Natural killer cell treated with Interleukin-12 subunit alpha and Interleukin-12 subunit beta and Interleukin-15 and Interleukin-18, amount 100 ng/mL, for 72 hours (primary cell): Measurements from ENCODE around the gene KIAA0825. TPM values are rescaled to one million over a fixed set of nuclear protein-coding genes. Genes with fewer than 3 reads are reported as not detected.
"Not testable (repeated sequence)": the region's sequence is repeated elsewhere in the genome, so short reads cannot be mapped to it uniquely, and the experiment has no call there.

Experiments
- ATAC-seq, 2 donors: fragments of 150-1000 bp; cut with Tn5 transposase in 1 of 2; sonication (Bioruptor Pico), chemical (Tn5 transposase) in 1 of 2; 2 replicates each; pipeline ENCODE4 v1.10.0; 2021
- DNase-seq: peaks from one replicate; pipeline ENCODE4 v3.0.0; 2022; ENCODE audit warnings: low spot score
- H3K27ac Mint-ChIP-seq, 2 donors: 1 replicate in 1 of 2; 2 replicates in 1 of 2; pipeline ENCODE4 v1.8.0; 2022; ENCODE audit warnings: mixed read lengths in 2 of 2, mild to moderate bottlenecking in 1 of 2, moderate library complexity in 1 of 2
- H3K27me3 Mint-ChIP-seq, 2 donors: 1 replicate in 1 of 2; 2 replicates in 1 of 2; pipeline ENCODE4 v1.8.0; 2022; ENCODE audit warnings: mixed read lengths in 2 of 2
- H3K36me3 Mint-ChIP-seq: one replicate; pipeline ENCODE4 v1.8.0; 2022; ENCODE audit warnings: mixed read lengths
- H3K4me1 Mint-ChIP-seq, 2 donors: 1 replicate in 1 of 2; 2 replicates in 1 of 2; pipeline ENCODE4 v1.8.0; 2022; ENCODE audit warnings: low read depth in 2 of 2, mixed read lengths in 2 of 2, mild to moderate bottlenecking in 1 of 2
- H3K4me3 Mint-ChIP-seq: one replicate; pipeline ENCODE4 v1.8.0; 2022; ENCODE audit warnings: mixed read lengths
- H3K9me3 Mint-ChIP-seq: 2 replicates; pipeline ENCODE4 v1.8.0; 2022; ENCODE audit warnings: mixed read lengths
- total RNA-seq, 2 donors: library from RNA; stranded (reverse); gene quantifications; one replicate each; pipeline ENCODE4 v1.2.3, GENCODE V29; 2022

Gene KIAA0825
- total RNA-seq, 2 donors from 2014 or later: 5.2 to 6.2 TPM

DNA sequence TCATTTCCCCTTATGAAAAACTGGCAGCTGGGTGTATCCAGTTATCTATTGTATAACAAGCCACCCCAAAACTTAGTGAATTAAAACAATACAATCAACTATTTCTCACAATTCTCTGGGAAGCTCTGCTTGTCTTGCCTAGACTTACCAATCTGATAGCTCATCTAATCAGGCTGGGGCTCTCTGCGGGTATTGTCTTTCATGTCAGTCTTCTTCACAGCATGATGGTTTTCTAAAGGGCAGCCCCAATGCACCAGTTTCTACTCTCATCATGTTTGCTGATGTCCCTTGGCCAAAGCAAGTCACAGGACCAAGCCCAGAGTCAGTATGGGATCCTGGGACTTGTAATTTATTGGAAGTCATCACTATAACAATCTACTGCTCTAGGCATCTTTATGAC, 433.5 kb downstream of the KIAA0825 start:
- Mint-ChIP-seq H3K27ac (no peak overlapping the region), H3K4me3 (no peak overlapping the region)

DNA sequence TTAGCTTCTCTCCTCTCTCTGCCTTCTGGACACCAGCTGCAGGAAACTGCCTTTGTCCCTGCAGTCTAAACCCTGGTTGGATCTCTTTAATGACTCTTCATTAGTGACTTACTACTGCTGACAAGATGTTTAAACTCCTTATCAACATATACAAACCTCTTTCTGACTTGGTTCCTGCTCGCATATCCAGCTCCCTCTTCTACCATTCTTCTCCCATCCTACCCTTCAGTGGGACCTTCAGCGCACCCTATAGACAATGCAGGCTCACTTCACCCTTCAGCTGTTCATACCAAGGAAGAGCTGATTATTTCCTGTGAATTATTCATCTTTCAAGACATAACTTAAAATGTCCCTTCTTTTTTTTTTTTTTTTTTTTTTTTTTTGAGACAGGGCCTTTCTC, 436.5 kb downstream of the KIAA0825 start:
- peaks cover under 1 to 14% of the 10 kb centered on the region in 2 donors for H3K27me3 Mint-ChIP-seq
- H3K9me3 Mint-ChIP-seq: no peaks in the 10 kb centered on the region
- H3K4me1 Mint-ChIP-seq: peaks cover 0 to 4% of the 10 kb centered on the region in 2 donors
- no peak overlapping the region for H3K27ac Mint-ChIP-seq
- no peak for ATAC-seq
- peaks cover 5% of the 10 kb centered on the region for H3K36me3 Mint-ChIP-seq
- no peak for DNase-seq
- no peak overlapping the region for H3K4me3 Mint-ChIP-seq

More for the DNA sequence above, 433.5 kb downstream of the KIAA0825 start:
- no peak for DNase-seq
- Mint-ChIP-seq H3K9me3 (no peaks in the 10 kb centered on the region), H3K27me3 (peaks cover 4 to 8% of the 10 kb centered on the region in 2 donors), H3K4me1 (no peaks in the 10 kb centered on the region), H3K36me3 (peaks cover 7% of the 10 kb centered on the region)
- no peak for ATAC-seq

DNA sequence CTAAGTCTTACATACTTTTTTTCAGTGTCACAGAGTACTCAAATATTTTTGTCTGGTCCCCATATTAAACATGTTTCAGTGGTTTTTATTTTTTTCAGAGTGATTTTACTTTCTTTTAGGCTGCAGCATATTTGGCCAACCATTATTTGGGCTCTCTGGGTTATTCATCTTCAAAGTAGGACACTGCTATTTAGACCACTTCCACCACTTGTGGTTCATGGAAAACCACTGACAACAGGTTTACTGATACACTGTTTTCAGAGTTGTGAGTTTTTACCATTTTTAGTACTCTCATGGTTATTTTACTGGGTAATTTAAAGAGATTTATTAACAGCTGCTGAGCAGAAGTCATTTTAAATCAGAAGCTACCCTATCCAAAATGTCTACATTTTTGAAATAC, 437.6 kb downstream of the KIAA0825 start:
- H3K36me3 Mint-ChIP-seq: no peaks in the 10 kb centered on the region
- H3K9me3 Mint-ChIP-seq: no peaks in the 10 kb centered on the region
- peaks cover 0 to 8% of the 10 kb centered on the region in 2 donors for H3K27me3 Mint-ChIP-seq
- H3K4me1 Mint-ChIP-seq: peaks cover 0 to 4% of the 10 kb centered on the region in 2 donors
- no peak for DNase-seq
- no peak overlapping the region for H3K27ac Mint-ChIP-seq
- no peak overlapping the region for H3K4me3 Mint-ChIP-seq
- ATAC-seq: no peak

DNA sequence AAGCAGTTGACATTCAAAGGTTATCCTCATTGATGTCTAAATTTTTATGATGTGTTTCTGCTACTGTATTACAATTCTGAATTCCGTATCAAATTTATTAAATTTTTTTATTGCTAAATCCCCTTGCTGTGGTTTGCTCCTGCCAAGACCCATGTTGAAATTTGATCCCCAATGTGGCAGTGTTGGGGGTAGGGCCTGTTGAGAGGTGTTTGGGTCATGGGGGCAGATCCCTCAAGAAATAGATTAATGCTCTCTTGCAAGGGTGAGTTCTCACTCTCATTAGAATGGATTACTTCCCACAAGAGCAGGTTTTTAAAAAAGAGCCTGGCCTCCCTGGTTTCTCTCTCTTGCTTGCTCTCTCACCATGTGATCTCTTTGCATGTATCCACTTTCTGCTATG, 442.5 kb downstream of the KIAA0825 start:
- Mint-ChIP-seq H3K27ac (no peak overlapping the region), H3K4me1 (peaks cover 0 to 4% of the 10 kb centered on the region in 2 donors), H3K27me3 (peaks cover 3 to 8% of the 10 kb centered on the region in 2 donors), H3K36me3 (no peaks in the 10 kb centered on the region), H3K4me3 (no peak overlapping the region), H3K9me3 (no peaks in the 10 kb centered on the region)
- ATAC-seq (no peak), DNase-seq (no peak)

DNA sequence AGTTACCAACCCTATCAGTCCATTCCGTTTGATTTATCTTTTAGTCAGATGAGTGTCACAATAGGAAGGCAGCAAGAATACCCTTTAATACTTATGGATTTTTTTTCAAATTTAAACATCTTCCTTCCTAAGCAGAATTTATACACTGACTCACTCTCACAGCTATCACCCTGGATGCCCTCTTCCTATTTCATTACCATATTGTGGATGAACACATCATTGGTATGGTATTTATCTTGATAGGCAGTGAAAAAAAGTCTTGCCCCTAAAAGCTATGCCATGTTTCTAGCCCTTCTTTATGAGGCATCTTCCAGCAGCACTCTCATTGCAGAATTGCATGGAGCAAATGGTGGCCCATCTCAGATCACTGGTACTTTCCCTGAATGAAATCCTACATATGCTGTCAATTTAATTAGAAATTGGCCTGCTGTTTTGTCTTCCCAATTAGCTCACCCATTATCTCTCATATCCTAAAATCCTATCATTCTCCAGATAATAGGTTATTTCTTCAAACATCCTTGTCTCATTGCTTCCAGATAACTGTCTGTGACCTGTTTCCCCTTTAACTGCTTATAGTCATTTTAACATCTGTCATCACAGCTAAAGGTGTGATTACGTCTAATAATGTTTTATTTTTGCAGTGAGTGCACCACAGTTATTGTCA, 443.5 kb downstream of the KIAA0825 start:
- no peak overlapping the region for H3K27ac Mint-ChIP-seq
- DNase-seq (no peak), ATAC-seq (no peak)
- no peak overlapping the region for H3K4me3 Mint-ChIP-seq
- H3K4me1 Mint-ChIP-seq: peaks cover 0 to 4% of the 10 kb centered on the region in 2 donors
- no peaks in the 10 kb centered on the region for H3K36me3 Mint-ChIP-seq
- peaks cover 3 to 8% of the 10 kb centered on the region in 2 donors for H3K27me3 Mint-ChIP-seq
- no peaks in the 10 kb centered on the region for H3K9me3 Mint-ChIP-seq

DNA sequence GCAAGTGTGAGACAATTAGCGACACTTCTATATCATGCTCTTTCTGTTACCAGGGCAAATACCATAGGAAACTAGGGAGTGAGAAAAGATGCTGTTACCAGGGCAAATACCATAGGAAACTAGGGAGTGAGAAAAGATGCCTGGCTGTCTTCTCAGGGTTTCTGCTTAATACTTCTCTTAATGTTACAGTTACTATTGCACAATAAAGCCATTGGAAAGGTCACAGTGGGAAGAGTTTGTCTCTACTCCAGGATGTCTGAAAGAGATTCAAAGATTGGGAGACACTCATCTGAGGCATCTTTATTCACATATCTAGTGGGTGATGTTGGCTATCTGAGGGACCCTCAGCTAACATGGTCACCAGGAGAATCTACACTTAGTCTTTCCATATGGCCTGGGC, 445.3 kb downstream of the KIAA0825 start:
- DNase-seq (no peak), ATAC-seq (no peak)
- Mint-ChIP-seq H3K4me3 (no peak overlapping the region), H3K27me3 (peaks cover 0 to 3% of the 10 kb centered on the region in 2 donors), H3K9me3 (no peaks in the 10 kb centered on the region), H3K4me1 (no peaks in the 10 kb centered on the region), H3K27ac (no peak overlapping the region), H3K36me3 (no peaks in the 10 kb centered on the region)

DNA sequence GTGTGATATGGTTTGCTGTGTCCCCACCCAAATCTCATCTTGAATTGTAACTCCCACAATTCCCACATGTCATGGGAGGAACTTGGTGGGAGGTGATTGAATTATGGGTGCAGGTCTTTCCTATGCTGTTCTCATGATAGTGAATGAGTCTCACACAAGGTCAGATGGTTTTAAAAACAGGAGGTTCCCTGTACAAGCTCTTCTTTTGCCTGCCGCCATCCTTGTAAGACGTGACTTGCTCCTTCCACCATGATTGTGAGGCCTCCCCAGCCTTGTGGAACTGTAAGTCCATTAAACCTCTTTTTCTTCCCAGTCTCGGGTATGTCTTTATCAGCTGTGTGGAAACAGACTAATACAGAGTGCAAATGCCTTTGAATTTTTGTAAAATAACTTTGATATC, 447.3 kb downstream of the KIAA0825 start:
- DNase-seq, H3K27me3 Mint-ChIP-seq, H3K36me3 Mint-ChIP-seq, H3K27ac Mint-ChIP-seq, ATAC-seq, H3K4me1 Mint-ChIP-seq, H3K4me3 Mint-ChIP-seq, H3K9me3 Mint-ChIP-seq: not testable (repeated sequence)

DNA sequence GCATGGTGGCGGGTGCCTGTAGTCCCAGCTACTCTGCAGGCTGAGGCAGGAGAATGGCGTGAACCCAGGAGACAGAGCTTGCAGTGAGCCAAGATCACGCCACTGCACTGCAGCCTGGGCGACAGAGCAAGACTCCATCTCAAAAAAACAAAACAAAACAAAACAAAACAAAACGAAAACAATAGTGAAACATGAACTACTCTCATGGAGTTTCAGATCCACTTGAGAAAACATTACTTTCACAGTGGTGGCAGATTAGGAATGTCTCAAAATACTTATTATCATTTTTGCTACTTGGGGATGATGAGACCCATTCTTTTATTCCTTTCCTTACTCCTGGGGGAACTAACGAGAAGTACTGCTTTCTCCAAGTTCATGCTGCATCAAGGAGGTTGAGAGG, 448.2 kb downstream of the KIAA0825 start:
- not testable (repeated sequence) for H3K4me1 Mint-ChIP-seq, DNase-seq, H3K36me3 Mint-ChIP-seq, ATAC-seq, H3K9me3 Mint-ChIP-seq, H3K4me3 Mint-ChIP-seq, H3K27ac Mint-ChIP-seq
- peaks cover 6 to 12% of the 10 kb centered on the region in 2 donors for H3K27me3 Mint-ChIP-seq

DNA sequence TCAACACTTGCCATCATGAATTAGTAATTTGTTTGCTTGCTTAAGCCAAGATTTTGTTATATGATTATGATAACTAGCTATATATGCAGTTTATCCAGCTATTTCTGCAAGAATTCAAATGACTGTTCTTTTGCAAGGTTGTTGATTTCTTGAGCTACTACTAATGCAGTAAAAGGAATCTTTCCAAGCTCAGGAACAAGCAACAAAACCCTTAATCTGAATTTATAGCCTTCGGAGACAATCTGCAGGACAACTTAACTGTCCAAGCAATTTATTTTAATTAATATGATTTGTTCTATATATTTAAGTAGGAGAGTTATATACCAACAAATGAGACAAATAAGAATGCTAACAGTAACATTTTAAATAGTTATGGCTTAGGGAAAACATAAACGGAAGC, 450.3 kb downstream of the KIAA0825 start:
- no peaks in the 10 kb centered on the region for H3K4me1 Mint-ChIP-seq
- H3K4me3 Mint-ChIP-seq: no peak overlapping the region
- H3K9me3 Mint-ChIP-seq: no peaks in the 10 kb centered on the region
- peaks cover 7 to 12% of the 10 kb centered on the region in 2 donors for H3K27me3 Mint-ChIP-seq
- no peak overlapping the region for H3K27ac Mint-ChIP-seq
- ATAC-seq (no peak), DNase-seq (no peak)
- H3K36me3 Mint-ChIP-seq: no peaks in the 10 kb centered on the region

DNA sequence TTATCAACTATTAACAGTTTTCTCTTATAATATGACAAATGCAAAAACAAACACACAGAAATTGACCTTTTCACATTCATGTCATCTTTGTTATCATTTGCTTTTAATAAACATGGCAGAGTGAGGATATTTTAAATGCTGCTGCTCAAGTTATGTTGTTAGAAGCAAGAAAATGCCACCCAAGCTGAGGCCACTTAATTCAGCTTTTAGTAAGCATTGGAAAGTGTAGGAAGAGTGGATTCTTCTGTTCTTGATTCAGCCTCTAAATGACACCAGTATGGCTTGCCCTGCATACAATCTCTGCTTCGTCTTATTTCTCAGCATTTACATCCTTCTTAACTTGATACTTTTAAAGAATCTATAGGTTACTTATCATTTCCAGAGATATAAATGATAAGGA, 456.6 kb downstream of the KIAA0825 start:
- Mint-ChIP-seq H3K4me3 (no peak overlapping the region), H3K4me1 (no peaks in the 10 kb centered on the region), H3K27ac (no peak overlapping the region), H3K27me3 (peaks cover 8 to 20% of the 10 kb centered on the region in 2 donors), H3K9me3 (no peaks in the 10 kb centered on the region), H3K36me3 (no peaks in the 10 kb centered on the region)
- DNase-seq: no peak
- no peak for ATAC-seq

DNA sequence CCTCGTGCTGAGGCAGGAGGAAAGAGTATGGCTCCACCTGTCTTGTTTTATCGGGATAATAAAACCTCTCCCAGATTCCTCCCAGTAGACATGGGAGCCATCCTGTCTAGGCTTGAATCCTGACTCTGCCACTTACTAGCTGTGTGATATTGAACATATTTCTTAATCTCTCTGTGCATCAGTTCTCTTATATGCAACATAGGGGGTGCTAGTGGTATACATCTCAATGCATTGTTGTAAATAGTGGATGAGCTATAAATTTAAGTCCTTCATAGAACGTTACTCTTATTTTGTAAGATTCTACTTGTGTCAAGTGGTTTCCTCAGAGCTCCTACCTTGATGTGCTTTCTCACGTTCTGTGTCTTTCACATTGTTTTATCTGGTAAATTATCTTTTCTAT, 459.3 kb downstream of the KIAA0825 start:
- H3K27me3 Mint-ChIP-seq: peaks cover 4 to 9% of the 10 kb centered on the region in 2 donors
- no peak overlapping the region for H3K27ac Mint-ChIP-seq
- H3K4me1 Mint-ChIP-seq: no peaks in the 10 kb centered on the region
- H3K9me3 Mint-ChIP-seq: no peaks in the 10 kb centered on the region
- no peak for ATAC-seq
- H3K4me3 Mint-ChIP-seq: no peak overlapping the region
- no peaks in the 10 kb centered on the region for H3K36me3 Mint-ChIP-seq
- DNase-seq: no peak

DNA sequence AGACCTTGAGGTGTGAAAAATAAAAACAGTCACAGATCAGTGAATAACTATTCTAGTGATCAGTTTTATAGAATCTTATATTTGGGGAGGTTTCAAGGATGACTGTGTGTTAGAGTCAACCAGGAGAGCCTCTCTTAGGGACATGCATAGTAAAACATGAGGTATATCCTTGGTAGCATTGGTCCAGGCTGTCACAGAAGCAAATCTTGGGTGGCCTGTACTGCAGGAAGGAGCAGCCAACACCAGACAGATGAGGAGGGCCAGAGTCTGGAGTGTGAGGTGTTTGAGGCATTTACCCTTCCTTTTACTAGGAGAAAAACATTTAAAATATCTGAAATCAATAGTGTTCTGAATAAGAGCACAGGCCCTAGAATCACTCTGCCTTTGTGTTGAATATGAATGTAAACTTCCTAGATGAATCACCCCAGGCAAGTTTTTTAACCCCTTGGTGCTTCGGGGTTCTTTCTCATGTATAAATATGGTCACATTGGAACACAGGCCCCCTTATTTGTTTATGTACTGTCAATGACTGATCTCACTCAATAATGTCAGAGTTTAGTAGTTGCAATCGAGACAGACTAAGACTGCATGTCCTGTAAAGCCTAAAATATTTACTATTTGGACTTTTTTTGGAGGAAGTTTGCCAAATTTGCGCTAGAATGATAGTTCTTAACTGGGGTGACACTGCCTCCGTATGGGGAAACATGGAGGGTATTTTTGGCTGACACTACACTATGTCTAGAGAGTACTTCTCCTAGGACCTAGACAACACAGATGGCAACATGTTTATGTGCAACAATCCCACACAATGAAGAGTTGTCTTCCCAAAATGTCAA, 460.5 kb downstream of the KIAA0825 start:
- H3K9me3 Mint-ChIP-seq: no peaks in the 10 kb centered on the region
- no peak overlapping the region for H3K4me3 Mint-ChIP-seq
- DNase-seq: no peak
- ATAC-seq: no peak
- H3K4me1 Mint-ChIP-seq: no peaks in the 10 kb centered on the region
- no peak overlapping the region for H3K27ac Mint-ChIP-seq
- H3K27me3 Mint-ChIP-seq: peaks cover 4 to 9% of the 10 kb centered on the region in 2 donors
- no peaks in the 10 kb centered on the region for H3K36me3 Mint-ChIP-seq

DNA sequence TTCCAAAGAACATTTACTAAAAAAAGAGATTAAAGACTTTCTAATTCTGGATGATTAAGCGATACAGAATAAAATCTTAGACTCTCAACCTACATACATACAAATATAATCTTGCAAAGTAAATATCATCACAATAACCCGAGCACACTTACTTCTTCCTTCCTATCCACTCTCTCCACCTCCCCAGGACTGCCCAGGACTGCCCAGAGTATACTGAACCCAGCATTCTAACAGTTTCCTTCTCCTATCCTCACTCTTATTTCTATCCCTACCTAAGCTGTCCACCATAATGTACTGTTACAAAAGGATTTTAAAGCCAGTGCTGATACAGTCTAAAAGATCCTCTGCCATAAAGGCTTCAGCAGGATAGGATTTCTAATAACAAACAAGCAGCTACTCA, 463.7 kb downstream of the KIAA0825 start:
- H3K27ac Mint-ChIP-seq: no peak overlapping the region
- H3K36me3 Mint-ChIP-seq: no peaks in the 10 kb centered on the region

DNA sequence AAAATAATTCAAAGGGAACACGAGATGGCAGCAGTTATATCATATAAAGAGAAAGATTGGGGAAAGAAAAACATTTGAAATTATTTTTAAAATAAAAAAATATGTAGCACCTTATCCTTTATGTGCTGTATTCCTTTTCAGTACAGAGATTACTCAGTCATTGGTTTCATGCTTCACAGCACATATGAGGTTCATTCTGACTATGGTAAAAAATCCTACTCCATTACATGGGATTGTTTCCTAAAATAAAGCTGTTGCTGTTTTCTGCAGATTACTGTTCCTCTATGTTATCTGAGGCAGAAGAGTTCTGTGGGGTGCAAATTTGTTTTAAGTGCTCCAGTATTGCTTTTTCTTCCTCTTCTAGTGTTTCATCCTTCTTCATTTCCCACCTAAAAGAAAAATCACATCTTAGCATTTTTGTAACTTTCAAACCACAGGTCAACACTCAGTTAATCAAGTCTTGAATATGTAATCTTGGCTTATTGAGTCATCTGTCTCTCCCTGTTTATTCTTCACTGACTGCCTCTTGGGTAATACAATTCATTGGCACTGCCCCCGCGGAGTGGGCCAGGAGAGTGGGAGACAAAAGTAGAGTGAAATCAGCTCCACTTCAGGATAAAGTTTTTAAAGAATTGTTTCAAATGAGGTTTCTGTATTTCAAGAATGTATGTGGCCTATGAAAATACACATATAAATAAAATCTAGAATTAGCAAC, 464.5 kb downstream of the KIAA0825 start:
- Mint-ChIP-seq H3K27me3 (peaks cover 0 to 4% of the 10 kb centered on the region in 2 donors), H3K4me1 (no peaks in the 10 kb centered on the region), H3K4me3 (no peak overlapping the region), H3K36me3 (no peaks in the 10 kb centered on the region), H3K27ac (no peak overlapping the region), H3K9me3 (peaks cover 3% of the 10 kb centered on the region)
- DNase-seq (no peak), ATAC-seq (no peak)

More for the DNA sequence above, 463.7 kb downstream of the KIAA0825 start:
- DNase-seq (no peak), ATAC-seq (peak in 1 of 2 donors; percentile 52)
- Mint-ChIP-seq H3K4me1 (no peaks in the 10 kb centered on the region), H3K9me3 (peaks cover 3% of the 10 kb centered on the region), H3K27me3 (peaks cover 0 to 4% of the 10 kb centered on the region in 2 donors), H3K4me3 (no peak overlapping the region)
